GM21717 (cell line): Measurements from ENCODE around the gene ZSCAN12.
"Not testable (repeated sequence)": the region's sequence is repeated elsewhere in the genome, so short reads cannot be mapped to it uniquely, and the experiment has no call there.

Source experiments
- ATAC-seq: cut with Tn5 transposase; IDR thresholded peaks from one replicate; pipeline ENCODE4 v1.9.1; 2021; ENCODE audit warnings: mild to moderate bottlenecking, moderate library complexity; ENCODE audit not compliant: unreplicated experiment

ZSCAN12 gene

GRCh38 chr6:28399350-28400121 lies at the start of gene ZSCAN12:
Gene ZSCAN12 (minus strand): TSS chr6:28399747. CDS start chr6:28398405, 1,342 bp downstream.
- ATAC-seq = peak; percentile 89

GRCh38 chr6:28449056-28449455 lies 49.5 kb upstream of the ZSCAN12 start:
- no peak for ATAC-seq

- not testable (repeated sequence) for ATAC-seq
Observed at GRCh38 chr6:28447512-28447906, 48.0 kb upstream of the ZSCAN12 start.

- ATAC-seq = no peak
Observed at GRCh38 chr6:28446818-28447511, 47.4 kb upstream of the ZSCAN12 start.

- ATAC-seq = not testable (repeated sequence)
Observed at GRCh38 chr6:28444759-28445158, 45.2 kb upstream of the ZSCAN12 start.

GRCh38 chr6:28443112-28443773 lies 43.7 kb upstream of the ZSCAN12 start, which contains the start of gene ZSCAN23:
Gene ZSCAN23 (minus strand): TSS chr6:28443491. CDS start chr6:28436266, 7,225 bp downstream.
- ATAC-seq = peak; percentile 93

- ATAC-seq = no peak
Observed at GRCh38 chr6:28442586-28442985, 43.0 kb upstream of the ZSCAN12 start.

- no peak for ATAC-seq
Observed at GRCh38 chr6:28436404-28436803, 36.9 kb upstream of the ZSCAN12 start.

GRCh38 chr6:28433119-28433518 lies 33.6 kb upstream of the ZSCAN12 start:
- no peak for ATAC-seq

GRCh38 chr6:28429781-28430180 lies 30.2 kb upstream of the ZSCAN12 start:
- no peak for ATAC-seq

GRCh38 chr6:28425944-28426541 lies 26.5 kb upstream of the ZSCAN12 start:
- ATAC-seq = no peak

GRCh38 chr6:28424163-28424562 lies 24.6 kb upstream of the ZSCAN12 start:
- no peak for ATAC-seq

- ATAC-seq = no peak
Observed at GRCh38 chr6:28423546-28423945, 24.0 kb upstream of the ZSCAN12 start.

- ATAC-seq = no peak
Observed at GRCh38 chr6:28413681-28414080, 14.1 kb upstream of the ZSCAN12 start.

- no peak for ATAC-seq
Observed at GRCh38 chr6:28410767-28411166, 11.2 kb upstream of the ZSCAN12 start.

GRCh38 chr6:28408076-28408802 lies 8.7 kb upstream of the ZSCAN12 start:
- ATAC-seq = no peak

GRCh38 chr6:28407401-28407800 lies 7.9 kb upstream of the ZSCAN12 start:
- ATAC-seq = no peak

- ATAC-seq = not testable (repeated sequence)
Observed at GRCh38 chr6:28403923-28404322, 4.4 kb upstream of the ZSCAN12 start.

GRCh38 chr6:28402197-28402596 lies 2.6 kb upstream of the ZSCAN12 start:
- ATAC-seq = no peak

- ATAC-seq = no peak
Observed at GRCh38 chr6:28401172-28401571, 1.6 kb upstream of the ZSCAN12 start.

- ATAC-seq = no peak
Observed at GRCh38 chr6:28400122-28400451, 540 bp upstream of the ZSCAN12 start.
